ENCODE data around the gene TMEM161A.
"Not testable (repeated sequence)": the region's sequence is repeated elsewhere in the genome, so short reads cannot be mapped to it uniquely, and the experiment has no call there.

The TMEM161A gene

GRCh38 chr19:19137556-19138108, 646 bp downstream of the TMEM161A start:
- no peak overlapping the region for H3K23ac ChIP-seq (ENCODE audit: low read length)
- no peaks in the 10 kb centered on the region for H3K36me3 ChIP-seq (ENCODE audit: control insufficient read depth, insufficient read depth, low read length)
- H4K8ac ChIP-seq (ENCODE audit: low read depth, low read length) = no peak overlapping the region
- H3K4ac ChIP-seq (ENCODE audit: low read depth, low read length) = peak overlapping the region; percentile 20
- no peak overlapping the region for H4K5ac ChIP-seq (ENCODE audit: low read length)
- H3K4me2 ChIP-seq (ENCODE audit: low read length) = peak overlapping the region; percentile 92
- H3K79me1 ChIP-seq (ENCODE audit: low read length) = peaks cover 1% of the 10 kb centered on the region
- DNase-seq = no peak
- H2AK5ac ChIP-seq (ENCODE audit: low read length) = no peak overlapping the region
- no peaks in the 10 kb centered on the region for H3K79me2 ChIP-seq (ENCODE audit: control insufficient read depth, insufficient read depth, low read length)
- H3K18ac ChIP-seq (ENCODE audit: low read length) = peak overlapping the region; percentile 83
- peak overlapping the region; percentile 98 for H3K9ac ChIP-seq (ENCODE audit: low read length)
- no peaks in the 10 kb centered on the region for H3K27me3 ChIP-seq (ENCODE audit: insufficient read depth, low read length, poor library complexity)
- no peak overlapping the region for H2BK5ac ChIP-seq (ENCODE audit: low read length)
- H2BK120ac ChIP-seq (ENCODE audit: low read depth, low read length) = no peak overlapping the region
- H3K4me1 ChIP-seq (ENCODE audit: control insufficient read depth, low read depth, low read length) = peaks cover 2% of the 10 kb centered on the region
- H2BK15ac ChIP-seq (replicated peaks; ENCODE audit: low read depth) = no peak overlapping the region
- peak overlapping the region; percentile 95 for H3K4me3 ChIP-seq (ENCODE audit: low read length)
- peak overlapping the region; percentile 98 for H3K56ac ChIP-seq (ENCODE audit: low read length)
- whole genome bisulfite sequencing (ENCODE audit: extremely low coverage, insufficient coverage, low lambda C conversion rate) = no CpG with 5 or more reads among the region's 25 CpGs
- no peak overlapping the region for H3K27ac ChIP-seq (ENCODE audit: low read depth, low read length)

GRCh38 chr19:19135713-19136112, 2.6 kb downstream of the TMEM161A start:
- H3K4me2 ChIP-seq (ENCODE audit: low read length); H4K8ac ChIP-seq (ENCODE audit: low read depth, low read length); H3K18ac ChIP-seq (ENCODE audit: low read length); H4K5ac ChIP-seq (ENCODE audit: low read length); H3K36me3 ChIP-seq (ENCODE audit: control insufficient read depth, insufficient read depth, low read length); H3K4me3 ChIP-seq (ENCODE audit: low read length); DNase-seq; H3K79me1 ChIP-seq (ENCODE audit: low read length); H3K23ac ChIP-seq (ENCODE audit: low read length); H2BK5ac ChIP-seq (ENCODE audit: low read length); H2BK120ac ChIP-seq (ENCODE audit: low read depth, low read length); H3K56ac ChIP-seq (ENCODE audit: low read length); H3K79me2 ChIP-seq (ENCODE audit: control insufficient read depth, insufficient read depth, low read length); H2BK15ac ChIP-seq (replicated peaks; ENCODE audit: low read depth); H3K4ac ChIP-seq (ENCODE audit: low read depth, low read length); H3K9ac ChIP-seq (ENCODE audit: low read length); H3K27me3 ChIP-seq (ENCODE audit: insufficient read depth, low read length, poor library complexity); H2AK5ac ChIP-seq (ENCODE audit: low read length); H3K4me1 ChIP-seq (ENCODE audit: control insufficient read depth, low read depth, low read length); H3K27ac ChIP-seq (ENCODE audit: low read depth, low read length): not testable (repeated sequence)
- WGBS (ENCODE audit: extremely low coverage, insufficient coverage, low lambda C conversion rate) = no CpG with 5 or more reads among the region's 6 CpGs

- Histone ChIP-seq H3K79me1 (ENCODE audit: low read length) (peaks cover 1% of the 10 kb centered on the region), H3K18ac (ENCODE audit: low read length) (no peak overlapping the region), H3K79me2 (ENCODE audit: control insufficient read depth, insufficient read depth, low read length) (no peaks in the 10 kb centered on the region), H3K4me2 (ENCODE audit: low read length) (peak overlapping the region; percentile 33), H3K4ac (ENCODE audit: low read depth, low read length) (no peak overlapping the region), H3K56ac (ENCODE audit: low read length) (peak overlapping the region; percentile 30), H3K4me3 (ENCODE audit: low read length) (no peak overlapping the region), H3K36me3 (ENCODE audit: control insufficient read depth, insufficient read depth, low read length) (no peaks in the 10 kb centered on the region), H2BK15ac (replicated peaks; ENCODE audit: low read depth) (no peak overlapping the region), H2AK5ac (ENCODE audit: low read length) (no peak overlapping the region), H2BK5ac (ENCODE audit: low read length) (no peak overlapping the region), H2BK120ac (ENCODE audit: low read depth, low read length) (no peak overlapping the region), H3K9ac (ENCODE audit: low read length) (peak overlapping the region; percentile 24), H4K5ac (ENCODE audit: low read length) (no peak overlapping the region), H3K27ac (ENCODE audit: low read depth, low read length) (no peak overlapping the region), H4K8ac (ENCODE audit: low read depth, low read length) (no peak overlapping the region), H3K23ac (ENCODE audit: low read length) (no peak overlapping the region), H3K27me3 (ENCODE audit: insufficient read depth, low read length, poor library complexity) (no peaks in the 10 kb centered on the region), H3K4me1 (ENCODE audit: control insufficient read depth, low read depth, low read length) (peaks cover 2% of the 10 kb centered on the region)
- no CpG with 5 or more reads among the region's 21 CpGs for WGBS (ENCODE audit: extremely low coverage, insufficient coverage, low lambda C conversion rate)
- peak; percentile 84 for DNase-seq
Measured at GRCh38 chr19:19134687-19135158, 3.6 kb downstream of the TMEM161A start.

- DNase-seq = no peak
- H4K5ac ChIP-seq (ENCODE audit: low read length) = no peak overlapping the region
- no peak overlapping the region for H3K4me3 ChIP-seq (ENCODE audit: low read length)
- no peak overlapping the region for H3K9ac ChIP-seq (ENCODE audit: low read length)
- no peak overlapping the region for H3K4ac ChIP-seq (ENCODE audit: low read depth, low read length)
- no peak overlapping the region for H3K4me2 ChIP-seq (ENCODE audit: low read length)
- no peak overlapping the region for H2BK5ac ChIP-seq (ENCODE audit: low read length)
- H3K56ac ChIP-seq (ENCODE audit: low read length) = no peak overlapping the region
- no peak overlapping the region for H3K27ac ChIP-seq (ENCODE audit: low read depth, low read length)
- no peak overlapping the region for H3K23ac ChIP-seq (ENCODE audit: low read length)
- peaks cover 1% of the 10 kb centered on the region for H3K79me1 ChIP-seq (ENCODE audit: low read length)
- H3K18ac ChIP-seq (ENCODE audit: low read length) = no peak overlapping the region
- no peak overlapping the region for H2AK5ac ChIP-seq (ENCODE audit: low read length)
- no peaks in the 10 kb centered on the region for H3K79me2 ChIP-seq (ENCODE audit: control insufficient read depth, insufficient read depth, low read length)
- no peak overlapping the region for H4K8ac ChIP-seq (ENCODE audit: low read depth, low read length)
- no peak overlapping the region for H2BK15ac ChIP-seq (replicated peaks; ENCODE audit: low read depth)
- H3K36me3 ChIP-seq (ENCODE audit: control insufficient read depth, insufficient read depth, low read length) = no peaks in the 10 kb centered on the region
- no CpG with 5 or more reads among the region's 6 CpGs for WGBS (ENCODE audit: extremely low coverage, insufficient coverage, low lambda C conversion rate)
- H3K4me1 ChIP-seq (ENCODE audit: control insufficient read depth, low read depth, low read length) = peaks cover 2% of the 10 kb centered on the region
- no peaks in the 10 kb centered on the region for H3K27me3 ChIP-seq (ENCODE audit: insufficient read depth, low read length, poor library complexity)
- no peak overlapping the region for H2BK120ac ChIP-seq (ENCODE audit: low read depth, low read length)
Measured at GRCh38 chr19:19133985-19134384, 4.3 kb downstream of the TMEM161A start.

- Histone ChIP-seq H3K4ac (ENCODE audit: low read depth, low read length) (no peak overlapping the region), H2AK5ac (ENCODE audit: low read length) (no peak overlapping the region), H3K27me3 (ENCODE audit: insufficient read depth, low read length, poor library complexity) (no peaks in the 10 kb centered on the region), H2BK15ac (replicated peaks; ENCODE audit: low read depth) (no peak overlapping the region), H2BK120ac (ENCODE audit: low read depth, low read length) (no peak overlapping the region), H3K4me3 (ENCODE audit: low read length) (no peak overlapping the region), H3K79me2 (ENCODE audit: control insufficient read depth, insufficient read depth, low read length) (no peaks in the 10 kb centered on the region), H3K79me1 (ENCODE audit: low read length) (peaks cover 1% of the 10 kb centered on the region), H3K56ac (ENCODE audit: low read length) (no peak overlapping the region), H4K8ac (ENCODE audit: low read depth, low read length) (no peak overlapping the region), H3K27ac (ENCODE audit: low read depth, low read length) (no peak overlapping the region), H3K18ac (ENCODE audit: low read length) (no peak overlapping the region), H3K9ac (ENCODE audit: low read length) (no peak overlapping the region), H3K23ac (ENCODE audit: low read length) (no peak overlapping the region), H3K4me1 (ENCODE audit: control insufficient read depth, low read depth, low read length) (peaks cover 2% of the 10 kb centered on the region), H2BK5ac (ENCODE audit: low read length) (no peak overlapping the region), H3K4me2 (ENCODE audit: low read length) (no peak overlapping the region), H3K36me3 (ENCODE audit: control insufficient read depth, insufficient read depth, low read length) (no peaks in the 10 kb centered on the region), H4K5ac (ENCODE audit: low read length) (no peak overlapping the region)
- no peak for DNase-seq
- no CpG with 5 or more reads among the region's 12 CpGs for WGBS (ENCODE audit: extremely low coverage, insufficient coverage, low lambda C conversion rate)
Measured at GRCh38 chr19:19132912-19133311, 5.4 kb downstream of the TMEM161A start.

- H2AK5ac ChIP-seq (ENCODE audit: low read length) = no peak overlapping the region
- H3K56ac ChIP-seq (ENCODE audit: low read length) = no peak overlapping the region
- DNase-seq = no peak
- no peak overlapping the region for H2BK5ac ChIP-seq (ENCODE audit: low read length)
- H3K4me2 ChIP-seq (ENCODE audit: low read length) = no peak overlapping the region
- H2BK15ac ChIP-seq (replicated peaks; ENCODE audit: low read depth) = no peak overlapping the region
- no peak overlapping the region for H3K4me3 ChIP-seq (ENCODE audit: low read length)
- H3K79me1 ChIP-seq (ENCODE audit: low read length) = peaks cover 1% of the 10 kb centered on the region
- no peak overlapping the region for H3K27ac ChIP-seq (ENCODE audit: low read depth, low read length)
- no peak overlapping the region for H4K8ac ChIP-seq (ENCODE audit: low read depth, low read length)
- no peaks in the 10 kb centered on the region for H3K36me3 ChIP-seq (ENCODE audit: control insufficient read depth, insufficient read depth, low read length)
- H4K5ac ChIP-seq (ENCODE audit: low read length) = no peak overlapping the region
- no peak overlapping the region for H3K4ac ChIP-seq (ENCODE audit: low read depth, low read length)
- no CpG with 5 or more reads among the region's 3 CpGs for WGBS (ENCODE audit: extremely low coverage, insufficient coverage, low lambda C conversion rate)
- no peak overlapping the region for H3K18ac ChIP-seq (ENCODE audit: low read length)
- H3K9ac ChIP-seq (ENCODE audit: low read length) = no peak overlapping the region
- no peak overlapping the region for H2BK120ac ChIP-seq (ENCODE audit: low read depth, low read length)
- no peaks in the 10 kb centered on the region for H3K27me3 ChIP-seq (ENCODE audit: insufficient read depth, low read length, poor library complexity)
- no peaks in the 10 kb centered on the region for H3K79me2 ChIP-seq (ENCODE audit: control insufficient read depth, insufficient read depth, low read length)
- H3K4me1 ChIP-seq (ENCODE audit: control insufficient read depth, low read depth, low read length) = peaks cover 2% of the 10 kb centered on the region
- H3K23ac ChIP-seq (ENCODE audit: low read length) = no peak overlapping the region
Measured at GRCh38 chr19:19131989-19132388, 6.3 kb downstream of the TMEM161A start.

All from mesendoderm (in vitro differentiated cells).